Fibroblast of lung (primary cell): Measurements from ENCODE around the gene FGF3. TPM values are rescaled to one million over a fixed set of nuclear protein-coding genes. Genes with fewer than 3 reads are reported as not detected.

Experiments used
- DNase-seq, 2 donors: peaks; one replicate each; pipeline versions ENCODE4 v3.0.0 to v3.0.0-alpha.2; 2010; ENCODE audit warnings: low read depth in 2 of 2
- H2AFZ ChIP-seq: 2 replicates; pipeline ENCODE4 v1.5.1; 2012; ENCODE audit warnings: low read length, control low read depth, inconsistent platforms
- H3K27ac ChIP-seq: 2 replicates; pipeline ENCODE4 v1.5.1; 2011; ENCODE audit warnings: low read length, control low read depth; ENCODE audit not compliant: insufficient read depth
- H3K27me3 ChIP-seq: 2 replicates; pipeline ENCODE4 v1.5.1; 2011; ENCODE audit warnings: mild to moderate bottlenecking, low read length; ENCODE audit not compliant: control insufficient read depth, insufficient read depth
- H3K36me3 ChIP-seq: 2 replicates; pipeline ENCODE4 v1.5.1; 2011; ENCODE audit warnings: low read length; ENCODE audit not compliant: control insufficient read depth, insufficient read depth
- H3K4me1 ChIP-seq: 2 replicates; pipeline ENCODE4 v1.5.1; 2011; ENCODE audit warnings: low read length; ENCODE audit not compliant: control insufficient read depth, insufficient read depth; ENCODE audit errors: extremely low read depth
- H3K4me2 ChIP-seq: 2 replicates; pipeline ENCODE4 v1.5.1; 2011; ENCODE audit warnings: low read length, control low read depth; ENCODE audit not compliant: insufficient read depth; ENCODE audit errors: extremely low read depth
- H3K4me3 ChIP-seq, 4 experiments: fragments of 200-600 bp in 1 of 4; sonication (generic) in 1 of 4; replicated peaks in 1 of 4; 2 replicates each; pipeline ENCODE4 v1.5.1; 2011 to 2016; ENCODE audit warnings: low read length in 4 of 4, low read depth in 3 of 4, mild to moderate bottlenecking in 3 of 4, control low read depth in 2 of 4, inconsistent platforms in 1 of 4, mixed read lengths in 1 of 4; ENCODE audit not compliant: insufficient read depth in 1 of 4; ENCODE audit errors: control extremely low read depth in 1 of 4
- H3K79me2 ChIP-seq: 2 replicates; pipeline ENCODE4 v1.5.1; 2012; ENCODE audit warnings: mild to moderate bottlenecking, low read length, inconsistent platforms; ENCODE audit not compliant: control insufficient read depth, insufficient read depth
- H3K9ac ChIP-seq: 2 replicates; pipeline ENCODE4 v1.5.1; 2011; ENCODE audit warnings: mild to moderate bottlenecking, low read length, control low read depth; ENCODE audit not compliant: insufficient read depth
- H3K9me3 ChIP-seq: 2 replicates; pipeline ENCODE4 v1.5.1; 2012; ENCODE audit warnings: low read depth, low read length; ENCODE audit not compliant: control insufficient read depth, insufficient read depth
- H4K20me1 ChIP-seq: 2 replicates; pipeline ENCODE4 v1.5.1; 2011; ENCODE audit warnings: low read length; ENCODE audit not compliant: control insufficient read depth, insufficient read depth; ENCODE audit errors: extremely low read depth
- CTCF ChIP-seq, 2 donors: IDR thresholded peaks in 1 of 2; conservative IDR thresholded peaks in 1 of 2; 1 replicate in 1 of 2; 2 replicates in 1 of 2; pipeline ENCODE4 v1.5.1; 2011 to 2012; ENCODE audit warnings: low read length in 2 of 2, control low read depth in 1 of 2, inconsistent platforms in 1 of 2, low read depth in 1 of 2, mild to moderate bottlenecking in 1 of 2
- EZH2 ChIP-seq: IDR thresholded peaks from 2 replicates; pipeline ENCODE4 v1.5.1; 2012; ENCODE audit warnings: low read length, control low read depth, mild to moderate bottlenecking; ENCODE audit errors: missing control alignments
- polyA plus RNA-seq, 2 donors: library from polyadenylated mRNA; depleted of rRNA in 1 of 2; stranded (reverse) in 1 of 2; unstranded in 1 of 2; fragments of >200 nt; gene quantifications; 2 replicates each; pipeline ENCODE4 v1.2.1, GENCODE V29; 2011 to 2012; ENCODE audit warnings: missing spikeins in 1 of 2
- total RNA-seq: library from RNA; depleted of rRNA; stranded (reverse); fragments of >200 nt; gene quantifications from 2 replicates; pipeline ENCODE4 v1.2.1, GENCODE V29; 2014

FGF3 gene
- total and polyA plus RNA-seq, 2 donors (not counting 1 experiment from before 2014, with no cell fraction given), result not detected

DNA sequence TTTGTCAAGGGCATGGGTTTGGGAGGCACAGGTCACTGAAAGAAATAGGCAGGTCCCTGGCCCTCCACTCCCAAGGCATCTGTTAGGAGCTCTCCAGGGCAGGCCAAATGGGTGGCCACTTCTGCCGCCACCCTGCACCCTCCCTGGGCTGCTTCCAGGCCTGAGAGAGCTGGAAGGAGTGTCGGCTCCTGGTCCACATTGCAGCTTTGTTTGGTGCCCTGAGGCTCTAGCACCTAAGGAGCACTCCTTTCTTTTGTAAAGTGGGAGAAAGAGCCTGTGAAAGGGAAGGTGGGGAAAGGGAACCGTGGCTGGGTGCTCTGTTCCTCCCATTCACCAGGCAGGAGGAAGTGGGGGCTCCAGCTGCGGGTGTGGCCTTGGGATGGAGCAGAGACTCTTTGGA, 31.8 kb downstream of the FGF3 start:
- no peak overlapping the region for H3K9ac ChIP-seq
- H3K9me3 ChIP-seq, result no peaks in the 10 kb centered on the region
- no peaks in the 10 kb centered on the region for H3K4me1 ChIP-seq
- no peak overlapping the region for H2AFZ ChIP-seq
- no peak overlapping the region for H3K4me3 ChIP-seq
- no peaks in the 10 kb centered on the region for H3K27me3 ChIP-seq
- H4K20me1 ChIP-seq, result no peaks in the 10 kb centered on the region
- no peaks in the 10 kb centered on the region for H3K79me2 ChIP-seq
- H3K27ac ChIP-seq, result no peak overlapping the region
- TF ChIP-seq EZH2 (no peak), CTCF (conservative IDR thresholded peaks at IDR 0.05 in 1 of 2, IDR thresholded peaks at IDR 0.05 in 1 of 2; ENCODE audit: low read depth in 1 of 2, low read length in 2 of 2) (no peak)
- H3K36me3 ChIP-seq, result no peaks in the 10 kb centered on the region
- no peak for DNase-seq
- no peak overlapping the region for H3K4me2 ChIP-seq

GRCh38 chr11:69781241-69781640, 38.0 kb downstream of the FGF3 start:
- Histone ChIP-seq H3K9me3 (no peaks in the 10 kb centered on the region), H3K4me1 (no peaks in the 10 kb centered on the region), H3K27me3 (no peaks in the 10 kb centered on the region), H3K4me2 (no peak overlapping the region), H2AFZ (no peak overlapping the region), H3K36me3 (no peaks in the 10 kb centered on the region), H4K20me1 (no peaks in the 10 kb centered on the region), H3K27ac (no peak overlapping the region), H3K4me3 (no peak overlapping the region), H3K9ac (no peak overlapping the region), H3K79me2 (no peaks in the 10 kb centered on the region)
- DNase-seq, result no peak
- no peak for TF ChIP-seq EZH2
- TF ChIP-seq CTCF (conservative IDR thresholded peaks at IDR 0.05 in 1 of 2, IDR thresholded peaks at IDR 0.05 in 1 of 2; ENCODE audit: low read depth in 1 of 2, low read length in 2 of 2), result no peak

DNA sequence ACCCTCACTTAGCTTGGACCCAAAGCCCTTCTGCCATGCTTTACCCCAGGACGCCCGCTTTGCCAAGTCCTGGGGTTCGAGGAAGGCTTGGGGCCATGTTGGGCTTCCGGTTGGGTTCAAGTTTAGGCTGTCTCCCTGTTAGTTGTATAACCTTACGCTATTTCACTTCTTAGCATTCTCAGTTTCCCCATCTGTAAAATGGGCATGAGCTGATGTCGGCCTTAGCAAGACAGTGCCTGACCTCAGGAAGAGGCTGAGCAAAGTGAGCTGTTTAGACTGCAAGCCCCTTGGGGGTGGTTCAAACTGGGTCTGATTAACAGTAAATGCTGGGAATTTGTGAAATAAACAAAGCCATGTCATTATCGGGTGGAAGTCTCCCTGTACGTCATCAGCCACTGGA, 40.8 kb downstream of the FGF3 start:
- no peak for DNase-seq

More for the DNA sequence above, 40.8 kb downstream of the FGF3 start:
- H3K9me3 ChIP-seq, result no peaks in the 10 kb centered on the region
- H3K27ac ChIP-seq, result no peak overlapping the region
- peaks cover 26% of the 10 kb centered on the region for H3K27me3 ChIP-seq
- no peaks in the 10 kb centered on the region for H4K20me1 ChIP-seq
- no peaks in the 10 kb centered on the region for H3K36me3 ChIP-seq
- no peak overlapping the region for H3K4me2 ChIP-seq
- H3K4me3 ChIP-seq, result no peak overlapping the region
- H2AFZ ChIP-seq, result no peak overlapping the region
- no peak overlapping the region for H3K9ac ChIP-seq
- H3K79me2 ChIP-seq, result no peaks in the 10 kb centered on the region
- H3K4me1 ChIP-seq, result no peaks in the 10 kb centered on the region
- no peak for TF ChIP-seq EZH2
- no peak for TF ChIP-seq CTCF (conservative IDR thresholded peaks at IDR 0.05 in 1 of 2, IDR thresholded peaks at IDR 0.05 in 1 of 2; ENCODE audit: low read depth in 1 of 2, low read length in 2 of 2)
